Caco-2 (cell line): Measurements from ENCODE around the gene ZC2HC1C. TPM values are rescaled to one million over a fixed set of nuclear protein-coding genes. Genes with fewer than 3 reads are reported as not detected.

ENCODE experiments used
- BruUV-seq: library from RNA; stranded (reverse); fragments of 400-500 nt; replicated peaks from 2 replicates; lab custom pipeline; 2021; lab: Mats Ljungman, UMichigan
- CTCF ChIA-PET: fragments of 300-600 bp; sonication (Branson Sonifier 250); formaldehyde crosslinking; loops from one replicate; lab custom pipeline; 2022; ENCODE audit warnings: antibody characterized with exemption; lab: Charles Lee
- POLR2A ChIA-PET: fragments of 300-600 bp; sonication (Branson Sonifier 250); formaldehyde crosslinking; loops from one replicate; lab custom pipeline; 2022; ENCODE audit warnings: antibody characterized with exemption; lab: Charles Lee
- DNase-seq, 2 experiments: peaks; one replicate each; pipeline versions ENCODE4 v3.0.0 to v3.0.0-alpha.2; 2020 to 2022
- H3K27me3 ChIP-seq: replicated peaks from 2 replicates; pipeline ENCODE4 v1.6.0; 2011; ENCODE audit warnings: low read length; ENCODE audit not compliant: control insufficient read depth, insufficient read depth
- H3K36me3 ChIP-seq: 2 replicates; pipeline ENCODE4 v1.5.1; 2011; ENCODE audit warnings: low read length; ENCODE audit not compliant: control insufficient read depth, insufficient read depth
- H3K4me1 ChIP-seq: fragments of 250-450 bp; sonication (Bioruptor Pico); 2 replicates; pipeline ENCODE4 v1.5.1; 2020; ENCODE audit warnings: mild to moderate bottlenecking
- H3K4me3 ChIP-seq: 2 replicates; pipeline ENCODE4 v1.5.1; 2011; ENCODE audit warnings: low read depth, mild to moderate bottlenecking, control low read depth, low read length
- H3K9me3 ChIP-seq: fragments of 250-450 bp; sonication (Bioruptor Pico); 2 replicates; pipeline ENCODE4 v1.5.1; 2020; ENCODE audit warnings: mild to moderate bottlenecking, moderate library complexity
- H3K27ac Mint-ChIP-seq: one replicate; pipeline ENCODE4 v1.8.0; 2022; ENCODE audit warnings: mixed read lengths; ENCODE audit not compliant: unreplicated experiment
- H3K27me3 Mint-ChIP-seq: one replicate; pipeline ENCODE4 v1.8.0; 2022; ENCODE audit warnings: mixed read lengths; ENCODE audit not compliant: insufficient read depth, unreplicated experiment
- H3K36me3 Mint-ChIP-seq: one replicate; pipeline ENCODE4 v1.8.0; 2022; ENCODE audit warnings: mild to moderate bottlenecking, mixed read lengths; ENCODE audit not compliant: insufficient read depth, unreplicated experiment
- H3K4me1 Mint-ChIP-seq: one replicate; pipeline ENCODE4 v1.8.0; 2022; ENCODE audit warnings: low read depth, mixed read lengths; ENCODE audit not compliant: unreplicated experiment
- H3K4me3 Mint-ChIP-seq: one replicate; pipeline ENCODE4 v1.8.0; 2022; ENCODE audit warnings: mild to moderate bottlenecking, moderate library complexity, mixed read lengths; ENCODE audit not compliant: unreplicated experiment
- H3K9me3 Mint-ChIP-seq: one replicate; pipeline ENCODE4 v1.8.0; 2022; ENCODE audit warnings: mixed read lengths; ENCODE audit not compliant: unreplicated experiment
- CTCF ChIP-seq, 2 experiments: fragments of 200-600 bp in 1 of 2; IDR thresholded peaks; 1 replicate in 1 of 2; 2 replicates in 1 of 2; pipeline versions ENCODE4 v1.5.1 to v1.8.0; 2011 to 2022; ENCODE audit warnings: antibody characterized with exemption in 1 of 2, control low read depth in 1 of 2, inconsistent platforms in 1 of 2, low read depth in 1 of 2, low read length in 1 of 2, mild to moderate bottlenecking in 1 of 2, moderate library complexity in 1 of 2; ENCODE audit not compliant: insufficient read depth in 1 of 2, severe bottlenecking in 1 of 2, unreplicated experiment in 1 of 2
- intact Hi-C: fragments of 100-400 bp; cut with micrococcal nuclease; formaldehyde crosslinking; loops from one replicate; pipeline ENCODE4 v1.10.0; 2022; ENCODE audit not compliant: unreplicated experiment
- total RNA-seq: library from RNA; stranded (reverse); gene quantifications from 2 replicates; pipeline ENCODE4 v1.2.3, GENCODE V29; 2022

ZC2HC1C gene
- total RNA-seq, 1 experiment from 2014 or later: 2.5 TPM

GRCh38 chr14:75059642-75060041, 9.8 kb upstream of the ZC2HC1C start:
- peaks cover 9% of the 10 kb centered on the region for H3K9me3 Mint-ChIP-seq
- POLR2A ChIA-PET: no interaction called here
- H3K27me3 ChIP-seq: no peaks in the 10 kb centered on the region
- CTCF ChIA-PET: no interaction called here
- no peak overlapping the region for H3K27ac Mint-ChIP-seq
- H3K4me1 ChIP-seq: no peaks in the 10 kb centered on the region
- no peaks in the 10 kb centered on the region for H3K4me1 Mint-ChIP-seq
- no peak for TF ChIP-seq CTCF (IDR thresholded peaks at IDR 0.05; ENCODE audit: insufficient read depth in 1 of 2, low read depth in 1 of 2, low read length in 1 of 2, severe bottlenecking in 1 of 2, unreplicated experiment in 1 of 2)
- peaks cover 27% of the 10 kb centered on the region for H3K36me3 Mint-ChIP-seq
- H3K27me3 Mint-ChIP-seq: no peaks in the 10 kb centered on the region
- DNase-seq: no peak
- no peak overlapping the region for H3K4me3 ChIP-seq
- no peaks in the 10 kb centered on the region for H3K9me3 ChIP-seq
- BruUV-seq: no TSS peak
- H3K36me3 ChIP-seq: no peaks in the 10 kb centered on the region
- no peak overlapping the region for H3K4me3 Mint-ChIP-seq
- intact Hi-C loops: no loop called here

DNA sequence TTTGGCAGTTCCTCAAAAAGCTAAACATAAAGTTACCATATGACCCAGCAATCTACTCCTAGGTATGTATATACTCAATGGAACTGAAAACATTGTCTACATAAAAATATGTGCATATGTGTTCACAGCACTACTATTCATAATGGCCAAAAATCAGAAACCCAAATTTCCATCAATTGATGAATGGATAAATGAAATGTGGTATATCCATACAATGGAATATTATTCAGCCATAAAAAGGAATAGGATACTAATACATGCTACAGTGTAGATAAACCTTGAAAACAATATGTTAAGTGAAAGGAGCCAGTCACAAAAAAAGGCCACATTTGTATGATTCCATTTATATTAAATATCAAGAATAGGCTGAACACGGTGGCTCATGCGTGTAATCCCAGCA, 9.0 kb upstream of the ZC2HC1C start:
- no TSS peak for BruUV-seq
- H3K4me3 Mint-ChIP-seq: no peak overlapping the region
- H3K27me3 Mint-ChIP-seq: no peaks in the 10 kb centered on the region
- H3K4me3 ChIP-seq: no peak overlapping the region
- H3K36me3 Mint-ChIP-seq: peaks cover 24% of the 10 kb centered on the region
- intact Hi-C loops: no loop called here
- no peak overlapping the region for H3K27ac Mint-ChIP-seq
- H3K4me1 Mint-ChIP-seq: no peaks in the 10 kb centered on the region
- H3K9me3 ChIP-seq: no peaks in the 10 kb centered on the region
- DNase-seq: no peak
- no peaks in the 10 kb centered on the region for H3K4me1 ChIP-seq
- no peak for TF ChIP-seq CTCF (IDR thresholded peaks at IDR 0.05; ENCODE audit: insufficient read depth in 1 of 2, low read depth in 1 of 2, low read length in 1 of 2, severe bottlenecking in 1 of 2, unreplicated experiment in 1 of 2)
- ChIA-PET CTCF (no interaction called here), POLR2A (no interaction called here)
- peaks cover 9% of the 10 kb centered on the region for H3K9me3 Mint-ChIP-seq
- H3K36me3 ChIP-seq: no peaks in the 10 kb centered on the region
- H3K27me3 ChIP-seq: no peaks in the 10 kb centered on the region

- intact Hi-C loops: no loop called here
- no peaks in the 10 kb centered on the region for H3K27me3 ChIP-seq
- Mint-ChIP-seq H3K4me3 (peak overlapping the region; percentile 99), H3K9me3 (peaks cover 9% of the 10 kb centered on the region), H3K27me3 (no peaks in the 10 kb centered on the region), H3K4me1 (no peaks in the 10 kb centered on the region), H3K36me3 (peaks cover 20% of the 10 kb centered on the region), H3K27ac (peak overlapping the region; percentile 92)
- ChIA-PET CTCF (interaction anchor here (0.8 to 1.7 kb wide), 2 partner anchors 25 to 157 kb away, joined by 3 to 5 read pairs; no protein-coding TSS in a partner anchor), POLR2A (interaction anchor here (0.7 to 1.3 kb wide), 2 partner anchors 11 to 109 kb away, joined by 4 to 5 read pairs; no protein-coding TSS in a partner anchor)
- H3K9me3 ChIP-seq: no peaks in the 10 kb centered on the region
- TSS peak; percentile 26 for BruUV-seq
- no peak for DNase-seq
- H3K4me1 ChIP-seq: no peaks in the 10 kb centered on the region
- no peaks in the 10 kb centered on the region for H3K36me3 ChIP-seq
- no peak for TF ChIP-seq CTCF (IDR thresholded peaks at IDR 0.05; ENCODE audit: insufficient read depth in 1 of 2, low read depth in 1 of 2, low read length in 1 of 2, severe bottlenecking in 1 of 2, unreplicated experiment in 1 of 2)
- peak overlapping the region; percentile 60 for H3K4me3 ChIP-seq
These were observed 6.4 kb upstream of the ZC2HC1C start for GRCh38 chr14:75063013-75063412.
